CD4-positive, alpha-beta T cell (primary cell): ENCODE data around the gene RBM18. TPM values are rescaled to one million over a fixed set of nuclear protein-coding genes. Genes with fewer than 3 reads are reported as not detected.

Source experiments
- ATAC-seq: fragments of 200-7000 bp; cut with Tn5 transposase; one replicate; pipeline ENCODE4 v1.10.0; 2022; ENCODE audit warnings: mild to moderate bottlenecking; ENCODE audit not compliant: poor library complexity
- CTCF ChIA-PET: fragments of 350-600 bp; sonication (Branson Sonifier 250); formaldehyde crosslinking; loops from one replicate; lab custom pipeline; 2021; ENCODE audit warnings: antibody characterized with exemption, inconsistent platforms; lab: Charles Lee
- POLR2A ChIA-PET: fragments of 350-600 bp; sonication (Branson Sonifier 250); formaldehyde crosslinking; loops from one replicate; lab custom pipeline; 2021; ENCODE audit warnings: antibody characterized with exemption, inconsistent platforms; lab: Charles Lee
- DNase-seq, 14 experiments: peaks; one replicate each; pipeline ENCODE4 v3.0.0-alpha.2; 2013 to 2020; ENCODE audit warnings: mixed read lengths in 2 of 14
- H3K27ac ChIP-seq, 2 donors: one replicate each; pipeline versions ENCODE4 v1.5.1 to v1.7.0; 2013; ENCODE audit warnings: low read length in 2 of 2, low read depth in 1 of 2, mild to moderate bottlenecking in 1 of 2
- H3K27me3 ChIP-seq, 2 experiments: 1 replicate in 1 of 2; 2 replicates in 1 of 2; pipeline versions ENCODE4 v1.6.1 to v1.7.0; 2013; ENCODE audit warnings: low read length in 2 of 2, control low read depth in 1 of 2, mild to moderate bottlenecking in 1 of 2, moderate library complexity in 1 of 2; ENCODE audit not compliant: insufficient read depth in 2 of 2, control insufficient read depth in 1 of 2
- H3K36me3 ChIP-seq: one replicate; pipeline ENCODE4 v1.6.1; 2013; ENCODE audit warnings: low read length, control low read depth; ENCODE audit not compliant: insufficient read depth
- H3K4me1 ChIP-seq: one replicate; pipeline ENCODE4 v1.6.1; 2013; ENCODE audit warnings: low read length, control low read depth; ENCODE audit not compliant: insufficient read depth
- H3K4me3 ChIP-seq: one replicate; pipeline ENCODE4 v1.5.1; 2013; ENCODE audit warnings: mild to moderate bottlenecking, low read length, moderate library complexity
- H3K9me3 ChIP-seq, 2 experiments: 1 replicate in 1 of 2; 2 replicates in 1 of 2; pipeline versions ENCODE4 v1.6.1 to v1.7.0; 2013; ENCODE audit warnings: low read length in 2 of 2, mild to moderate bottlenecking in 2 of 2, control low read depth in 1 of 2, moderate library complexity in 1 of 2; ENCODE audit not compliant: control insufficient read depth in 1 of 2, insufficient read depth in 1 of 2
- H3K27ac Mint-ChIP-seq: one replicate; pipeline ENCODE4 v1.8.0; 2020; ENCODE audit warnings: mixed read lengths
- H3K27me3 Mint-ChIP-seq: one replicate; pipeline ENCODE4 v1.8.0; 2021; ENCODE audit warnings: mixed read lengths
- H3K36me3 Mint-ChIP-seq: one replicate; pipeline ENCODE4 v1.8.0; 2021; ENCODE audit warnings: low read depth, mixed read lengths
- H3K4me1 Mint-ChIP-seq: one replicate; pipeline ENCODE4 v1.8.0; 2021; ENCODE audit warnings: low read depth, mixed read lengths
- H3K4me3 Mint-ChIP-seq: one replicate; pipeline ENCODE4 v1.8.0; 2020; ENCODE audit warnings: mild to moderate bottlenecking, mixed read lengths
- H3K9me3 Mint-ChIP-seq: one replicate; pipeline ENCODE4 v1.8.0; 2020; ENCODE audit warnings: mixed read lengths
- CTCF ChIP-seq: fragments of 200-600 bp; IDR thresholded peaks from one replicate; pipeline ENCODE4 v1.8.0; 2022; ENCODE audit warnings: antibody characterized with exemption, mild to moderate bottlenecking
- intact Hi-C, 2 experiments: fragments of 100-400 bp; cut with DNase I in 1 of 2; cut with micrococcal nuclease in 1 of 2; formaldehyde crosslinking; loops; one replicate each; pipeline versions ENCODE4 v1.15.1 to v1.9.0; 2023 to 2025; cut with DNase I, micrococcal nuclease
- total RNA-seq, 174 experiments: library from RNA in 2 of 174; stranded (reverse) in 2 of 174; gene quantifications; one replicate each; pipeline ENCODE4 v1.2.3 and lab custom pipeline; 2021 to 2026

The RBM18 gene
- total RNA-seq, 2 experiments from 2014 or later = 25.9 to 27.0 TPM

- DNase-seq = no peak
- no peak overlapping the region for H3K4me3 ChIP-seq
- no peaks in the 10 kb centered on the region for H3K36me3 Mint-ChIP-seq
- H3K4me1 ChIP-seq = peaks cover 22% of the 10 kb centered on the region
- H3K4me1 Mint-ChIP-seq = peaks cover 19% of the 10 kb centered on the region
- ChIA-PET CTCF (no interaction called here), POLR2A (interaction anchor here (1.2 kb wide), 1 partner anchor 51 kb away, joined by 5 read pairs; the partner anchor contains the start of genes MRRF and RBM18)
- peaks cover 90% of the 10 kb centered on the region for H3K27me3 Mint-ChIP-seq
- peaks cover 0 to 23% of the 10 kb centered on the region in 2 experiments for H3K9me3 ChIP-seq
- H3K27ac Mint-ChIP-seq = no peak overlapping the region
- no peak for TF ChIP-seq CTCF
- intact Hi-C loops = no loop called here
- no peaks in the 10 kb centered on the region for H3K9me3 Mint-ChIP-seq
- H3K27me3 ChIP-seq = peaks cover 57 to 76% of the 10 kb centered on the region in 2 experiments
- H3K4me3 Mint-ChIP-seq = peak overlapping the region; percentile 70
- ATAC-seq = no peak
- H3K27ac ChIP-seq = no peak overlapping the region
- H3K36me3 ChIP-seq = no peaks in the 10 kb centered on the region
Measured at GRCh38 chr9:122214507-122214906, 50.1 kb downstream of the RBM18 start.

GRCh38 chr9:122213589-122214413, 50.8 kb downstream of the RBM18 start:
- peaks cover 89% of the 10 kb centered on the region for H3K27me3 Mint-ChIP-seq
- TF ChIP-seq CTCF = no peak
- Histone ChIP-seq H3K27ac (no peak overlapping the region), H3K9me3 (peaks cover 0 to 16% of the 10 kb centered on the region in 2 experiments), H3K4me1 (peaks cover 15% of the 10 kb centered on the region), H3K27me3 (peaks cover 52 to 77% of the 10 kb centered on the region in 2 experiments), H3K4me3 (peak overlapping the region; percentile 36), H3K36me3 (no peaks in the 10 kb centered on the region)
- peak; percentile 79 for ATAC-seq
- H3K36me3 Mint-ChIP-seq = no peaks in the 10 kb centered on the region
- intact Hi-C loops = no loop called here
- H3K9me3 Mint-ChIP-seq = no peaks in the 10 kb centered on the region
- peaks cover 12% of the 10 kb centered on the region for H3K4me1 Mint-ChIP-seq
- H3K4me3 Mint-ChIP-seq = peak overlapping the region; percentile 39
- H3K27ac Mint-ChIP-seq = no peak overlapping the region
- POLR2A ChIA-PET = interaction anchor here (1.2 kb wide), 1 partner anchor 51 kb away, joined by 5 read pairs; the partner anchor contains the start of genes MRRF and RBM18
- CTCF ChIA-PET = no interaction called here
- peak; percentile 2 to 76 (median 38) for DNase-seq

- peaks cover 47 to 71% of the 10 kb centered on the region in 2 experiments for H3K27me3 ChIP-seq
- Mint-ChIP-seq H3K27me3 (peaks cover 87% of the 10 kb centered on the region), H3K4me1 (peaks cover 6% of the 10 kb centered on the region), H3K27ac (no peak overlapping the region), H3K4me3 (peak overlapping the region; percentile 39), H3K9me3 (no peaks in the 10 kb centered on the region), H3K36me3 (no peaks in the 10 kb centered on the region)
- no peak for ATAC-seq
- H3K9me3 ChIP-seq = peaks cover 0 to 15% of the 10 kb centered on the region in 2 experiments
- no peak for TF ChIP-seq CTCF
- H3K4me3 ChIP-seq = peak overlapping the region; percentile 36
- peaks cover 13% of the 10 kb centered on the region for H3K4me1 ChIP-seq
- H3K36me3 ChIP-seq = no peaks in the 10 kb centered on the region
- ChIA-PET POLR2A (interaction anchor here (1.2 kb wide), 1 partner anchor 52 kb away, joined by 5 read pairs; the partner anchor contains the start of genes MRRF and RBM18), CTCF (no interaction called here)
- intact Hi-C loops = no loop called here
- no peak overlapping the region for H3K27ac ChIP-seq
- DNase-seq = no peak
Measured at GRCh38 chr9:122213102-122213588, 51.5 kb downstream of the RBM18 start.
